Germinal center (tissue), 1 donor: Measurements from ENCODE around the gene KCNJ2.

Source experiments
- DNase-seq: peaks from one replicate; pipeline ENCODE4 v3.0.0; 2012; ENCODE audit warnings: mixed read lengths, low spot score

Gene KCNJ2

DNA sequence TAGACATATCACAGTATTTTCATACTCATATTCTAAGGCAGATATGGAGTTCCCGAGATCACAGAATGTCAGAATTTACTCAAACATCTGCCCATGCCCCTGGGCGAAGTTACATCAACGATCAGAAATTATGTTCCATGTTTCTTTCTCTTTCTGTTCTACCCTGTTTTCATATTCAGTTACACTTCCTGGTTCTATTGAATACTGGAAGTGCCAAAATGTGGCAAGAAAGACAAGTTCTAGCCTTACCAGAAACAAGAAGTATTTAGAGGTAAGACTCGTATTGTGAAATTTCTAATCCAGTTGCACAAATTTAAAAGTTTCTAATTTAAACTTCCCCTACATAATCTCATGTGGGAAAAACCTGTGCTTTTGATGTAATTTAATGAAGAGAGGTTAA, 36.1 kb downstream of the KCNJ2 start:
- no peak for DNase-seq

- DNase-seq: no peak
These were observed 37.2 kb downstream of the KCNJ2 start for GRCh38 chr17:70206361-70207010.

GRCh38 chr17:70207184-70207583, 37.9 kb downstream of the KCNJ2 start:
- DNase-seq: no peak

DNA sequence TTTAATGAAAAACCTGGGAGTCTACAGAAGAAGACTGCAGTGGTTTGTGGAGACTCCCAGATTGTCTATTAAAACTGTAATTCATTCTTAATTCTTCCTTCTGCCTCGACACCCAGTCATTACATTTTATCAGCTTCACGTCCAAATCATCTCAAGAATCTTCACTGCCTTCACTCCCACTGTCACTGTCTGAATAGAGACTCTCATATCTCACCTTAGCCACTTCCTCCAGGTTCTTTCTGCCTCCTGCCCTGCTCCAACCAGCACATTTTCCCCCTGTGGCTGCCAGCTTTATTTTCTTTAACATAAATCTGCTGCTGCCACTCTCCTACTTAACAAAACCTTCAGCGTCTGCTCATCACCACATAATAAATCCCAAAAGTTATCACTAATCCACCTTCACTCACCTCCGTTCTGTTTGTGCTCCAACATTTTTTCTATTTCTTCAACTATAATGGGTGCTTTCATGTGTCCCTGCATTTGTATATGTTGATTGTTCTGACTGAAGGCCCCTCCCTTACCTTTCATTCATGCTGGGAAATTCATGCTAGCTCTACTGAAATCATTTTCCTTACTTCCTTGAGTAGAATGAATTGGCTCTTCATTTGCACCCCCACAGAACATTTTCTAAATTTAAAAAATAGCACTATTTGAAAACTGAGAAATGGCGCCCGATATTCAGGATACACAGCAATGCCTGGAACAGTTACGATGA, 38.9 kb downstream of the KCNJ2 start:
- DNase-seq: no peak

DNA sequence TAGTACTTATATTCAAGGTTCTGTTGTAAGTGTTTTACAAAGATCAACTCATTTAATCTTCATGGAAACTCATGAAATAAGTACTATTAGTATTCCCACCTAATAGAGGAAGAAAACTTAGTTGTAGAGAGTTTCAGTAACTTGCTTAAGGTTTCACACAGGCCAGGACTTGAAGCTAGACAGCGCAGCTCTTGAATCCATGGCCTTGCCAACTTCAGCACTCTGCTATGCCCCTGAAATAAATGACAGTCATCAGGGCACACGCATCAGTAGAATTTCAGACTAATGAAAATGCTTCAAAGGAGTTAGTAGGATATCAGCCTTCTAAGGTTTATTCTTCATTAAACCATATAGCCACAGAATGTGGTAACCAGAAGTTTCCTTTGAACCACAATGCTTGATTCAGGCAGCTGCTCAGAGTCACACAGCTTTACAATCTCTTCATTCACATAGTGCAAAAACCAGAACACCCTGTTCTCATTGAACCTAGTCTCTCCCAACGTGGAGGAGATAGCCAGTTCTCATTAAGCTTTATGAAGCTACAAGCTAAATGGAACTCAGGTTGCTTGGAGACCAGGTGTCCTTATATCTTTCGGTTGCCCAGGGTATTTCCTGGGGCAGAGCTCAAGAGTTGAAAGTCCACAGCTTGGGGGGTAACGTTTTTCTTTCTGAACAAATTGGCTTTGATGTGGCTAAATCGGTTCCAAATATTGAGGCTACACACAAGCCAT, 39.7 kb downstream of the KCNJ2 start:
- DNase-seq: no peak

DNA sequence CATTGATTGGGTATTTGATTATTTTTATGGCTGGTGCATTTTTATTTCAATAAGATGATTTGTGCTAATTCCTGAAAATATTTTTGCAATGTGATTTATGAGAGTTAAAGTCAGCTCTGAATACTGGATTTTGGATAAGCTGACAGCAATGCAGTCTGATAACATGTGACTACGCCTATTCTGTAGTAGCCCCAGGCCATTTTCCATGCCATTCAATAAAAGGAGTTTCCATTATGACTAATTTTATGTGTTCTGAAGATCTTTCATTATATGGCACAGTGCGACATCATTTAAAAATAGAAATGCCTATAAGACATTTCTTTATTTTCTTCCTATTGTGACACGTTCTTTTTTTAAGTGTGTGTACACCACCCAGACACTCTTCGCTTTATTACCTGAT, 46.3 kb downstream of the KCNJ2 start:
- no peak for DNase-seq

DNA sequence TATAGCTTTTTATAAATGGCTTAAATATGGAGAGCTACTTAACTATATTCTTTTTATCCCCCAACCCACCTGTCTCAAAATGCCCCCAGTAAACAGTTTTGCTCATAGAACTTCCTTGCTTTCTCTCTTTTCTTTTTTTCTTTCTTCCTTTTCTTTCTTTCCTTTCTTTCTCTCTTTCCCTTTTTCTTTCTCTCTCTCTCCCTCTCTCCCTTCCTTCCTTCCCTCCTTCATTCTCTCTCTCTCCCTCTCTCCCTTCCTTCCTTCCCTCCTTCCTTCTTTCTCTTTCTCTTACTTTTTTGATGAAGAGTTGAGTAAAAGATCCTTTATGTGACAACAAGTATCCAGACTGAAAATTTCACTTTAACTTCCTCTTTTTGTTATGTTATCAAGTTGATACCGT, 48.2 kb downstream of the KCNJ2 start:
- no peak for DNase-seq

- DNase-seq: no peak
These were observed 55.9 kb downstream of the KCNJ2 start for GRCh38 chr17:70225276-70225675.
